CD4-positive, alpha-beta T cell (primary cell): ENCODE data around the gene SULF2. TPM values are rescaled to one million over a fixed set of nuclear protein-coding genes. Genes with fewer than 3 reads are reported as not detected.

Experiments used
- ATAC-seq: fragments of 200-7000 bp; cut with Tn5 transposase; one replicate; pipeline ENCODE4 v1.10.0; 2022; ENCODE audit warnings: mild to moderate bottlenecking; ENCODE audit not compliant: poor library complexity
- CTCF ChIA-PET: fragments of 350-600 bp; sonication (Branson Sonifier 250); formaldehyde crosslinking; loops from one replicate; lab custom pipeline; 2021; ENCODE audit warnings: antibody characterized with exemption, inconsistent platforms; lab: Charles Lee
- POLR2A ChIA-PET: fragments of 350-600 bp; sonication (Branson Sonifier 250); formaldehyde crosslinking; loops from one replicate; lab custom pipeline; 2021; ENCODE audit warnings: antibody characterized with exemption, inconsistent platforms; lab: Charles Lee
- DNase-seq, 14 experiments: peaks; one replicate each; pipeline ENCODE4 v3.0.0-alpha.2; 2013 to 2020; ENCODE audit warnings: mixed read lengths in 2 of 14
- H3K27ac ChIP-seq, 2 donors: one replicate each; pipeline versions ENCODE4 v1.5.1 to v1.7.0; 2013; ENCODE audit warnings: low read length in 2 of 2, low read depth in 1 of 2, mild to moderate bottlenecking in 1 of 2
- H3K27me3 ChIP-seq, 2 experiments: 1 replicate in 1 of 2; 2 replicates in 1 of 2; pipeline versions ENCODE4 v1.6.1 to v1.7.0; 2013; ENCODE audit warnings: low read length in 2 of 2, control low read depth in 1 of 2, mild to moderate bottlenecking in 1 of 2, moderate library complexity in 1 of 2; ENCODE audit not compliant: insufficient read depth in 2 of 2, control insufficient read depth in 1 of 2
- H3K36me3 ChIP-seq: one replicate; pipeline ENCODE4 v1.6.1; 2013; ENCODE audit warnings: low read length, control low read depth; ENCODE audit not compliant: insufficient read depth
- H3K4me1 ChIP-seq: one replicate; pipeline ENCODE4 v1.6.1; 2013; ENCODE audit warnings: low read length, control low read depth; ENCODE audit not compliant: insufficient read depth
- H3K4me3 ChIP-seq: one replicate; pipeline ENCODE4 v1.5.1; 2013; ENCODE audit warnings: mild to moderate bottlenecking, low read length, moderate library complexity
- H3K9me3 ChIP-seq, 2 experiments: 1 replicate in 1 of 2; 2 replicates in 1 of 2; pipeline versions ENCODE4 v1.6.1 to v1.7.0; 2013; ENCODE audit warnings: low read length in 2 of 2, mild to moderate bottlenecking in 2 of 2, control low read depth in 1 of 2, moderate library complexity in 1 of 2; ENCODE audit not compliant: control insufficient read depth in 1 of 2, insufficient read depth in 1 of 2
- H3K27ac Mint-ChIP-seq: one replicate; pipeline ENCODE4 v1.8.0; 2020; ENCODE audit warnings: mixed read lengths
- H3K27me3 Mint-ChIP-seq: one replicate; pipeline ENCODE4 v1.8.0; 2021; ENCODE audit warnings: mixed read lengths
- H3K36me3 Mint-ChIP-seq: one replicate; pipeline ENCODE4 v1.8.0; 2021; ENCODE audit warnings: low read depth, mixed read lengths
- H3K4me1 Mint-ChIP-seq: one replicate; pipeline ENCODE4 v1.8.0; 2021; ENCODE audit warnings: low read depth, mixed read lengths
- H3K4me3 Mint-ChIP-seq: one replicate; pipeline ENCODE4 v1.8.0; 2020; ENCODE audit warnings: mild to moderate bottlenecking, mixed read lengths
- H3K9me3 Mint-ChIP-seq: one replicate; pipeline ENCODE4 v1.8.0; 2020; ENCODE audit warnings: mixed read lengths
- intact Hi-C, 2 experiments: fragments of 100-400 bp; cut with DNase I in 1 of 2; cut with micrococcal nuclease in 1 of 2; formaldehyde crosslinking; loops; one replicate each; pipeline versions ENCODE4 v1.15.1 to v1.9.0; 2023 to 2025; cut with DNase I, micrococcal nuclease
- total RNA-seq, 174 experiments: library from RNA in 2 of 174; stranded (reverse) in 2 of 174; gene quantifications; one replicate each; pipeline ENCODE4 v1.2.3 and lab custom pipeline; 2021 to 2026
- TF ChIP-seq, protein P1 (sequence below): fragments of 200-600 bp; IDR thresholded peaks from one replicate; pipeline ENCODE4 v1.8.0; 2022; ENCODE audit warnings: antibody characterized with exemption, mild to moderate bottlenecking

SULF2 gene
- total RNA-seq, 2 experiments from 2014 or later: 1.5 to 2.8 TPM

DNA sequence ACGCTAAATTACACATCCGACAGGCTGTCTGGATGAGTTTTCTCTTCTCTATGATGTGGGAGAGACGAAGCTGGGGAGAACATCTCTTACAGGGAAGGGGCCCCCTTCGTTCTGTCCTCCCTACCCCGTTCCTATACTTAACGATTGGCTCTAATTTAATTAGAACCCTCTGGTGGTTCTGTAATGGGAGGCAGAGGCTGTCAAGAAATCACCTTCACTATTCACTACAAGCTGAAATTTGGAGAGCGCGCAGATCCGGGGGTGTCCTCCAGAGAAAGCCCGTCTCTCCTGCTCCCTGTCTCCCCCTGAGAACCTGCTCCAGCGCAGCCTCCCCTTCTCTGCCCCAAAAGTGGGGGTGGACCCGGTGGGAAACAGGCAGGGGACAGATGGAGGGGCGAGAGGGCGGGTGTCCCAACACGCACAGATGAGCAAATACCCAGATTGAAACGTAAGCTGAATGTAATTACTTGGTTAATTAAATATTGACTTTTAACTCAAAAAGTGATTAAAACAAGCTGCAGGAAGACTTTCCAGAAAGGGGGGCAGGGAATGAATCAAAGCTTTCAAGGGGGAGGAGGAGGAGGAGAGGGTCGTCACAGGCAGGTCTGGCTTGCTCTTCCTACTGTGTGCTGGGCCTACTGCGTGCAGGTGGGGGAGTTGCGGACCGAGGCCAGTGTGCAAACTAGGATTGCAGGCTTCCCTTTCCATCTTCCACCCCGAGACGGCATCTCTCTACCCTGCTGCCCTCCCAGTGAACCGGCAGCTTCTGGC is 1.3 kb downstream of the SULF2 start:
- TF ChIP-seq, protein P1, sequence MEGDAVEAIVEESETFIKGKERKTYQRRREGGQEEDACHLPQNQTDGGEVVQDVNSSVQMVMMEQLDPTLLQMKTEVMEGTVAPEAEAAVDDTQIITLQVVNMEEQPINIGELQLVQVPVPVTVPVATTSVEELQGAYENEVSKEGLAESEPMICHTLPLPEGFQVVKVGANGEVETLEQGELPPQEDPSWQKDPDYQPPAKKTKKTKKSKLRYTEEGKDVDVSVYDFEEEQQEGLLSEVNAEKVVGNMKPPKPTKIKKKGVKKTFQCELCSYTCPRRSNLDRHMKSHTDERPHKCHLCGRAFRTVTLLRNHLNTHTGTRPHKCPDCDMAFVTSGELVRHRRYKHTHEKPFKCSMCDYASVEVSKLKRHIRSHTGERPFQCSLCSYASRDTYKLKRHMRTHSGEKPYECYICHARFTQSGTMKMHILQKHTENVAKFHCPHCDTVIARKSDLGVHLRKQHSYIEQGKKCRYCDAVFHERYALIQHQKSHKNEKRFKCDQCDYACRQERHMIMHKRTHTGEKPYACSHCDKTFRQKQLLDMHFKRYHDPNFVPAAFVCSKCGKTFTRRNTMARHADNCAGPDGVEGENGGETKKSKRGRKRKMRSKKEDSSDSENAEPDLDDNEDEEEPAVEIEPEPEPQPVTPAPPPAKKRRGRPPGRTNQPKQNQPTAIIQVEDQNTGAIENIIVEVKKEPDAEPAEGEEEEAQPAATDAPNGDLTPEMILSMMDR: no peak
- Mint-ChIP-seq H3K27ac (no peak overlapping the region), H3K4me3 (peak overlapping the region; percentile 4), H3K27me3 (peaks cover 62% of the 10 kb centered on the region), H3K9me3 (no peaks in the 10 kb centered on the region), H3K4me1 (peaks cover 16% of the 10 kb centered on the region), H3K36me3 (no peaks in the 10 kb centered on the region)
- intact Hi-C loops: no loop called here
- no peaks in the 10 kb centered on the region for H3K36me3 ChIP-seq
- H3K9me3 ChIP-seq: peaks cover 0 to 5% of the 10 kb centered on the region in 2 experiments
- ChIA-PET CTCF (no interaction called here), POLR2A (no interaction called here)
- H3K27me3 ChIP-seq: peaks cover 37 to 45% of the 10 kb centered on the region in 2 experiments
- ATAC-seq (no peak), DNase-seq (no peak)
- peaks cover 16% of the 10 kb centered on the region for H3K4me1 ChIP-seq
- H3K4me3 ChIP-seq: peak overlapping the region; percentile 28
- H3K27ac ChIP-seq: no peak overlapping the region

DNA sequence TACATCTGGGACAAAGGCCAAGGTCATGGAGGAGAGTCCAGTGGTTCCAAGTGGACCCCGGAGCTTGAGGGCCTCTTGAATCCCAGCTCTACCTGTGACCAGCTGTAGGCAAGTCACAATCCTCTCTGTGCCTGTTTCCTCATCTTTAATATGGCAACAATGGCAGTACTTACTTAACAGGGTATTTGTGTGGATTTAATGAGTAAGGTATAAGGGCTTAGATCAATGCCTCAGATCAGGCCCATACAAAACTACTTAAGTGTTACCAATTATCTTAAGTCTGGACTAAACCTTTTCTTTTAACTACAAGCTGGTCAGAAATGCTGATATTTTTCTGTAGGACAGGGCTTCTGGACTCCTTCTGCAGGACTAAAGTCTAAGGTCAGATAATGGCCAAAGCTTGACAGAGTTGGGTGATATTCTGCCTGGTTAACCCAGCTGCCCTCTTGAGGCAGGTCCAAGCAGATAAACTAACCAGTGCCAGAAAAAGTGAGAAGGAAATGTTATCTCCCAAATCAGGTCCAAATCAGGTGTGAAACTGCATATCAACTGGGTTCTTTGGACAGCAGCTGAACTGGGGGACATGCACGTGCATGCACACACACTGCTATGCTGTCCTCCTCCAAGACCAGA is 2.2 kb downstream of the SULF2 start:
- Mint-ChIP-seq H3K4me1 (peaks cover 16% of the 10 kb centered on the region), H3K36me3 (no peaks in the 10 kb centered on the region), H3K27ac (no peak overlapping the region), H3K4me3 (no peak overlapping the region), H3K9me3 (no peaks in the 10 kb centered on the region), H3K27me3 (peaks cover 54% of the 10 kb centered on the region)
- no peaks in the 10 kb centered on the region for H3K36me3 ChIP-seq
- H3K4me1 ChIP-seq: peaks cover 16% of the 10 kb centered on the region
- ChIA-PET CTCF (no interaction called here), POLR2A (no interaction called here)
- no peak for ATAC-seq
- intact Hi-C loops: no loop called here
- DNase-seq: no peak
- H3K27ac ChIP-seq: no peak overlapping the region
- no peak overlapping the region for H3K4me3 ChIP-seq
- H3K9me3 ChIP-seq: peaks cover 0 to 5% of the 10 kb centered on the region in 2 experiments
- TF ChIP-seq, protein P1: no peak
- peaks cover 31 to 35% of the 10 kb centered on the region in 2 experiments for H3K27me3 ChIP-seq

DNA sequence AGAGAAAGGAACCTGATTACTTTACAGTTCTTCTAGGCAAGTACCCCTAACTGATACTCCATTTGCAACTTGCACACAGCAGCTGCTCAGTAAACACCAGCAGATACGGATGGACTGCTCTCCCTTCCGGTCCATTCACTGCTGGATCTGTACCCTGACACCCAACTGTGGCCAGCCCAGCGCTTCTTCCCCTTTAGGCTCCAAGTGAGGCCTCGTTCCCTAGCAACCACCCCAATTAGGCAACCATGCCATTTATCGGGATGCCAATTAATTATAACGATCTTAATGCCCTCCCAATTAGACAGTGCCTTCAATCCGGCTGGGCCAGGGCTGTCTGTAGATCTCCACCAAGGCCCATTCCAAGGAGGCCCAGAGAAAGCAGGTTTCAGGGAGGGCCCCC is 3.2 kb downstream of the SULF2 start:
- Histone ChIP-seq H3K36me3 (no peaks in the 10 kb centered on the region), H3K9me3 (peaks cover 0 to 5% of the 10 kb centered on the region in 2 experiments), H3K4me3 (no peak overlapping the region), H3K27me3 (peaks cover 28 to 29% of the 10 kb centered on the region in 2 experiments), H3K27ac (no peak overlapping the region), H3K4me1 (peaks cover 16% of the 10 kb centered on the region)
- DNase-seq (no peak), ATAC-seq (no peak)
- Mint-ChIP-seq H3K27ac (no peak overlapping the region), H3K4me3 (no peak overlapping the region), H3K36me3 (no peaks in the 10 kb centered on the region), H3K27me3 (peaks cover 50% of the 10 kb centered on the region), H3K4me1 (peaks cover 16% of the 10 kb centered on the region), H3K9me3 (no peaks in the 10 kb centered on the region)
- intact Hi-C loops: no loop called here
- ChIA-PET POLR2A (no interaction called here), CTCF (no interaction called here)
- TF ChIP-seq, protein P1: no peak
